Endothelial cell of umbilical vein (primary cell): ENCODE measurements around the gene MACO1. TPM values are rescaled to one million over a fixed set of nuclear protein-coding genes. Genes with fewer than 3 reads are reported as not detected.

Source experiments
- BruUV-seq: library from RNA; stranded (reverse); fragments of 400-500 nt; replicated peaks from 2 replicates; lab custom pipeline; 2021; lab: Mats Ljungman, UMichigan
- CTCF ChIA-PET: fragments of 300-600, 350-600 bp; sonication (Branson Sonifier 250); formaldehyde crosslinking; loops from one replicate; lab custom pipeline; 2021; ENCODE audit warnings: antibody characterized with exemption, inconsistent platforms; lab: Charles Lee
- POLR2A ChIA-PET: fragments of 300-600, 350-600 bp; sonication (Branson Sonifier 250); formaldehyde crosslinking; loops from one replicate; lab custom pipeline; 2021; ENCODE audit warnings: antibody characterized with exemption, inconsistent platforms; lab: Charles Lee
- DNase-seq: peaks from one replicate; pipeline ENCODE4 v3.0.0-alpha.2; 2011; ENCODE audit warnings: low read depth, low spot score
- FAIRE-seq: peaks from 2 replicates; lab custom pipeline; 2011; peaks lifted over from hg19 to GRCh38; lab: Jason Lieb, UNC
- H2AFZ ChIP-seq: 2 replicates; pipeline ENCODE4 v1.6.0; 2012; ENCODE audit warnings: low read depth, low read length, control low read depth, inconsistent platforms
- H3K27ac ChIP-seq: 2 replicates; pipeline ENCODE4 v1.5.1; 2011; ENCODE audit warnings: low read depth, mild to moderate bottlenecking, control low read depth, low read length, moderate library complexity; ENCODE audit not compliant: insufficient read depth
- H3K27me3 ChIP-seq, 2 experiments: 2 replicates each; pipeline versions ENCODE4 v1.6.0 to v1.6.1; 2011; ENCODE audit warnings: low read length in 2 of 2, mixed read lengths in 1 of 2; ENCODE audit not compliant: control insufficient read depth in 2 of 2, insufficient read depth in 2 of 2
- H3K36me3 ChIP-seq, 2 experiments: 2 replicates in 1 of 2; 3 replicates in 1 of 2; pipeline ENCODE4 v1.5.1; 2011; ENCODE audit warnings: low read length in 2 of 2, mild to moderate bottlenecking in 1 of 2, moderate library complexity in 1 of 2; ENCODE audit not compliant: control insufficient read depth in 2 of 2, insufficient read depth in 2 of 2; ENCODE audit errors: extremely low read depth in 1 of 2
- H3K4me1 ChIP-seq: 3 replicates; pipeline ENCODE4 v1.5.1; 2011; ENCODE audit warnings: mild to moderate bottlenecking, low read length; ENCODE audit not compliant: control insufficient read depth, insufficient read depth; ENCODE audit errors: extremely low read depth
- H3K4me2 ChIP-seq: 2 replicates; pipeline ENCODE4 v1.6.1; 2011; ENCODE audit warnings: low read length, control low read depth, mixed read lengths; ENCODE audit not compliant: insufficient read depth
- H3K4me3 ChIP-seq, 3 experiments: fragments of 200-600 bp in 1 of 3; sonication (generic), shearing (Covaris generic) in 1 of 3; replicated peaks in 1 of 3; 2 replicates each; pipeline ENCODE4 v1.5.1; 2011 to 2016; ENCODE audit warnings: control low read depth in 3 of 3, low read length in 3 of 3, mild to moderate bottlenecking in 2 of 3, inconsistent platforms in 1 of 3, low read depth in 1 of 3, moderate library complexity in 1 of 3; ENCODE audit not compliant: insufficient read depth in 1 of 3
- H3K79me2 ChIP-seq: 2 replicates; pipeline ENCODE4 v1.6.0; 2012; ENCODE audit warnings: low read length, inconsistent platforms; ENCODE audit not compliant: control insufficient read depth, insufficient read depth
- H3K9ac ChIP-seq: replicated peaks from 2 replicates; pipeline ENCODE3; 2011; ENCODE audit warnings: low read length, control low read depth; ENCODE audit not compliant: insufficient read depth; ENCODE audit errors: extremely low read depth
- H3K9me1 ChIP-seq: replicated peaks from 3 replicates; pipeline ENCODE4 v1.6.0; 2011; ENCODE audit warnings: mild to moderate bottlenecking, low read length; ENCODE audit not compliant: control insufficient read depth, insufficient read depth; ENCODE audit errors: extremely low read depth
- H3K9me3 ChIP-seq: replicated peaks from 2 replicates; pipeline ENCODE4 v1.5.1; 2012; ENCODE audit warnings: low read length, inconsistent platforms; ENCODE audit not compliant: control insufficient read depth, insufficient read depth
- H4K20me1 ChIP-seq: replicated peaks from 2 replicates; pipeline ENCODE3; 2011; ENCODE audit warnings: mild to moderate bottlenecking, low read length; ENCODE audit not compliant: control insufficient read depth, insufficient read depth; ENCODE audit errors: extremely low read depth
- FOS ChIP-seq: IDR thresholded peaks from 2 replicates; pipeline ENCODE4 v1.6.1; 2011; ENCODE audit warnings: mild to moderate bottlenecking, low read length, moderate library complexity, borderline replicate concordance; ENCODE audit not compliant: insufficient read depth
- JUN ChIP-seq: IDR thresholded peaks from 2 replicates; pipeline ENCODE4 v1.6.1; 2011; ENCODE audit warnings: borderline replicate concordance, low read depth; ENCODE audit not compliant: insufficient read length, insufficient read depth
- POLR2A ChIP-seq: IDR thresholded peaks from 2 replicates; pipeline ENCODE4 v1.6.1; 2012; ENCODE audit warnings: low read depth, mild to moderate bottlenecking, control low read depth, low read length
- POLR2AphosphoS5 ChIP-seq: IDR thresholded peaks from 2 replicates; pipeline ENCODE4 v1.6.1; 2012; ENCODE audit warnings: low read depth, mild to moderate bottlenecking, control low read depth, low read length, moderate library complexity; ENCODE audit not compliant: insufficient read depth
- dilution Hi-C: fragments of 300-500 bp; cut with MboI; formaldehyde crosslinking; loops from one replicate; pipeline ENCODE4 v1.15.0; 2019; ENCODE audit warnings: low sequenced_read_pairs; ENCODE audit not compliant: extremely low pct_ligation_motif_present
- intact Hi-C: fragments of 100-400 bp; cut with micrococcal nuclease; formaldehyde crosslinking; loops from one replicate; pipeline ENCODE4 v1.10.0; 2022
- polyA plus RNA-seq, 4 experiments: library from polyadenylated mRNA; depleted of rRNA in 3 of 4; stranded (reverse) in 3 of 4; unstranded in 1 of 4; fragments of >200 nt; gene quantifications; 2 replicates each; pipeline versions ENCODE4 v1.2.1 to v1.2.3, GENCODE V29; 2011 to 2012; ENCODE audit warnings: missing spikeins in 1 of 4
- total RNA-seq: library from RNA; stranded (reverse); gene quantifications from 2 replicates; pipeline ENCODE4 v1.2.3, GENCODE V29; 2021
- TF ChIP-seq, protein P1 (sequence below), 2 donors: IDR thresholded peaks; 1 replicate in 1 of 2; 2 replicates in 1 of 2; pipeline ENCODE4 v1.5.1; 2011; ENCODE audit warnings: low read length in 2 of 2, mild to moderate bottlenecking in 2 of 2, moderate library complexity in 2 of 2, control low read depth in 1 of 2, inconsistent platforms in 1 of 2, low read depth in 1 of 2; ENCODE audit not compliant: insufficient read depth in 1 of 2; ENCODE audit errors: extremely low read depth in 1 of 2
- TF ChIP-seq, protein P2 (sequence below): IDR thresholded peaks from 2 replicates; pipeline ENCODE4 v1.6.1; 2011; ENCODE audit not compliant: insufficient read depth, insufficient read length

Gene MACO1
- total and polyA plus RNA-seq, 2 donors (not counting 3 experiments of a cell fraction or from before 2014, with no cell fraction given): 7.7 to 24.4 TPM

DNA sequence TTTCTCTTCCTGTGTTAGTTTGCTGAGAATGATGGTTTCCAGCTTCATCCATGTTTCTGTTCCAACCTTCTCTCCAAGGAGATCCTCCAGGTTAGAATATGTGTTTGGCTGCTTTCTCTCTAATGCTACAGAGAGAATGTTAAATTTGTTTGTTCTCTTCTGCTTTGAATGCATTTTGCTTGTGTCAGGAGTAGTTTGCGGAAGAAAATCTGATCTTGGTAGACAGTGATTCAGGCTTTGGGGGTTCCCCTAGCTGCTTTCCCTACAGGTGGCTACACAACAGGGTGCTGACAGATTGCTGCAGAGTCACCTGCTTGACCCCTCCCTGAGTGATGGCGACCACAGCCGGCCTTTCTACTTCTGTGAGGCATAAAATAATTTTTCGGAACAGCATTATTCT is 41.8 kb downstream of the MACO1 start:
- no peak overlapping the region for H3K9ac ChIP-seq
- no peaks in the 10 kb centered on the region for H3K9me1 ChIP-seq
- H3K4me2 ChIP-seq: no peak overlapping the region
- H3K36me3 ChIP-seq: no peaks in the 10 kb centered on the region
- no peak for TF ChIP-seq FOS
- no peak overlapping the region for H3K27ac ChIP-seq
- FAIRE-seq: no peak
- ChIA-PET POLR2A (no interaction called here), CTCF (interaction anchor here (0.7 to 1.8 kb wide), 2 partner anchors 10 to 85 kb away, joined by 3 to 5 read pairs; no protein-coding TSS in a partner anchor)
- H3K9me3 ChIP-seq: no peaks in the 10 kb centered on the region
- no TSS peak for BruUV-seq
- H4K20me1 ChIP-seq: no peaks in the 10 kb centered on the region
- no peak for DNase-seq
- intact Hi-C loops: no loop called here
- peaks cover 18% of the 10 kb centered on the region for H3K4me1 ChIP-seq
- H2AFZ ChIP-seq: no peak overlapping the region
- dilution Hi-C loops: no loop called here
- peaks cover 29% of the 10 kb centered on the region for H3K79me2 ChIP-seq
- no peaks in the 10 kb centered on the region for H3K27me3 ChIP-seq
- no peak overlapping the region for H3K4me3 ChIP-seq

DNA sequence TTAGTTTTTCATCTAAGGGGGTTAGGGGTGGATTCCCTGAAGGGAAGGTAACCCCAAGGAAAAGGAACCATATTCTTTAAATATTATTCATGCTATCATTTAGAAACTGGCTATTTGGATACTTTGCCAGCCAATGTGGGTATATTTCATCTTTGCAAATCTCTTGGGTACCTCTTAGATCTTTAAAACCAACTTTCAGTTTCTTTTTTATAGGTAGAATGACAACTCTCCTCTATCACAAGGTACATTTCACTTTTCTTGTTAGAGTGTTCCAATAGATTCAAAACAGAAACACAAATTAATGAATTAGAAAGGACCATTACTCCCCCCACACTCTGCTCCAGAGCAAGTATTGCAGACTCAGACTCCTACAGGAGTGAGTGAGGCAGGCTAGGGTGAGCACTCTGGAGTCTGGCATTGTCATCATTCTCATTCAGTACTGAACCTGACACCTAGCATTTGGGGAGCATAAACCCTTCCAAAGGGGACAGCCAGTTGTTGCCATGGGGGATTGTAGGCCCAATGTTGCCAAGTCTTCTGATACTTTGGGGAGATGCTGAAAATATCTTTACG is 43.0 kb downstream of the MACO1 start:
- Histone ChIP-seq H2AFZ (no peak overlapping the region), H3K4me1 (peaks cover 11% of the 10 kb centered on the region), H3K9ac (no peak overlapping the region), H3K9me3 (no peaks in the 10 kb centered on the region), H3K4me3 (no peak overlapping the region), H3K36me3 (no peaks in the 10 kb centered on the region), H3K27ac (no peak overlapping the region), H3K27me3 (no peaks in the 10 kb centered on the region), H3K4me2 (no peak overlapping the region), H3K79me2 (peaks cover 26% of the 10 kb centered on the region), H4K20me1 (no peaks in the 10 kb centered on the region), H3K9me1 (no peaks in the 10 kb centered on the region)
- TF ChIP-seq, protein P1, sequence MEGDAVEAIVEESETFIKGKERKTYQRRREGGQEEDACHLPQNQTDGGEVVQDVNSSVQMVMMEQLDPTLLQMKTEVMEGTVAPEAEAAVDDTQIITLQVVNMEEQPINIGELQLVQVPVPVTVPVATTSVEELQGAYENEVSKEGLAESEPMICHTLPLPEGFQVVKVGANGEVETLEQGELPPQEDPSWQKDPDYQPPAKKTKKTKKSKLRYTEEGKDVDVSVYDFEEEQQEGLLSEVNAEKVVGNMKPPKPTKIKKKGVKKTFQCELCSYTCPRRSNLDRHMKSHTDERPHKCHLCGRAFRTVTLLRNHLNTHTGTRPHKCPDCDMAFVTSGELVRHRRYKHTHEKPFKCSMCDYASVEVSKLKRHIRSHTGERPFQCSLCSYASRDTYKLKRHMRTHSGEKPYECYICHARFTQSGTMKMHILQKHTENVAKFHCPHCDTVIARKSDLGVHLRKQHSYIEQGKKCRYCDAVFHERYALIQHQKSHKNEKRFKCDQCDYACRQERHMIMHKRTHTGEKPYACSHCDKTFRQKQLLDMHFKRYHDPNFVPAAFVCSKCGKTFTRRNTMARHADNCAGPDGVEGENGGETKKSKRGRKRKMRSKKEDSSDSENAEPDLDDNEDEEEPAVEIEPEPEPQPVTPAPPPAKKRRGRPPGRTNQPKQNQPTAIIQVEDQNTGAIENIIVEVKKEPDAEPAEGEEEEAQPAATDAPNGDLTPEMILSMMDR (IDR thresholded peaks at IDR 0.05; ENCODE audit: extremely low read depth in 1 of 2, insufficient read depth in 1 of 2, low read depth in 1 of 2, low read length in 2 of 2): no peak
- TF ChIP-seq POLR2A (no peak), FOS (no peak), JUN (no peak), POLR2AphosphoS5 (no peak)
- TF ChIP-seq, protein P2, sequence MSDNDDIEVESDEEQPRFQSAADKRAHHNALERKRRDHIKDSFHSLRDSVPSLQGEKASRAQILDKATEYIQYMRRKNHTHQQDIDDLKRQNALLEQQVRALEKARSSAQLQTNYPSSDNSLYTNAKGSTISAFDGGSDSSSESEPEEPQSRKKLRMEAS: no peak
- dilution Hi-C loops (no loop called here), intact Hi-C loops (no loop called here)
- no peak for FAIRE-seq
- no peak for DNase-seq
- no TSS peak for BruUV-seq
- POLR2A ChIA-PET: no interaction called here
- CTCF ChIA-PET: no interaction called here
